Activated CD4-positive, alpha-beta T cell treated with anti-CD3 and anti-CD28 coated beads, Interleukin-2, amount 50 U/mL, for 1 hour (primary cell): ENCODE measurements around the gene PLA2G4B.

Experiments
- DNase-seq: peaks from one replicate; pipeline ENCODE4 v3.0.0-alpha.2; 2020

Gene PLA2G4B

DNA sequence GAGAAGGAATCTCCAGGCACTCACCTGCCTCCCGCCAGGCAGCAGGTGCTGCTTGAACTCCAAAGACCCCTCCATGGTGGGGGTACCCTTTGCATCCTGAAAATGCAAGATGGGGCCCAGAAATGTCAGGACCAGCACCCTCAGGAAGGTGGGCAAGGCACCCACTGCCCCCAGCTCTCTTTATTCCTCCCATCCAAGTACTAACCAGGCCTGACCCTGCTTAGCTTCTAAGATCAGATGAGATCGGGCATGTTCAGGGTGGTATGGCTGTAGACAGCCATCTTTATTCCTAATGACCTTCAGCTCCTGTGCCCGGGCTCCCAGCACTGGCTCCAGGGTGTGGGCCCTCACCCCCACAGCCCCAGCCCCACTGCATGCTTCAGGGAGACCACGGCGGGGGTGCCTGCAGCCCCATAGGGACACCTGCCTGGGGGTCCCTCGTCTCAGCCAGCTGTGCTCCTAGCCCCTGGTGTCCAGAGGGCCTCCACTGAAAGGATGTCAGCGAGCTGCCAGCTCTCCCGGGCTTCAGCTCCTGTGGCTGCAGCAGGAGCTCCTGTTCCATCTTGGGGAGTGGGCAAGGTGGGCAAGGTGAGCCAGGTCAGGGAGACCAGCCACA, 13.2 kb downstream of the PLA2G4B start:
- DNase-seq, result no peak

DNA sequence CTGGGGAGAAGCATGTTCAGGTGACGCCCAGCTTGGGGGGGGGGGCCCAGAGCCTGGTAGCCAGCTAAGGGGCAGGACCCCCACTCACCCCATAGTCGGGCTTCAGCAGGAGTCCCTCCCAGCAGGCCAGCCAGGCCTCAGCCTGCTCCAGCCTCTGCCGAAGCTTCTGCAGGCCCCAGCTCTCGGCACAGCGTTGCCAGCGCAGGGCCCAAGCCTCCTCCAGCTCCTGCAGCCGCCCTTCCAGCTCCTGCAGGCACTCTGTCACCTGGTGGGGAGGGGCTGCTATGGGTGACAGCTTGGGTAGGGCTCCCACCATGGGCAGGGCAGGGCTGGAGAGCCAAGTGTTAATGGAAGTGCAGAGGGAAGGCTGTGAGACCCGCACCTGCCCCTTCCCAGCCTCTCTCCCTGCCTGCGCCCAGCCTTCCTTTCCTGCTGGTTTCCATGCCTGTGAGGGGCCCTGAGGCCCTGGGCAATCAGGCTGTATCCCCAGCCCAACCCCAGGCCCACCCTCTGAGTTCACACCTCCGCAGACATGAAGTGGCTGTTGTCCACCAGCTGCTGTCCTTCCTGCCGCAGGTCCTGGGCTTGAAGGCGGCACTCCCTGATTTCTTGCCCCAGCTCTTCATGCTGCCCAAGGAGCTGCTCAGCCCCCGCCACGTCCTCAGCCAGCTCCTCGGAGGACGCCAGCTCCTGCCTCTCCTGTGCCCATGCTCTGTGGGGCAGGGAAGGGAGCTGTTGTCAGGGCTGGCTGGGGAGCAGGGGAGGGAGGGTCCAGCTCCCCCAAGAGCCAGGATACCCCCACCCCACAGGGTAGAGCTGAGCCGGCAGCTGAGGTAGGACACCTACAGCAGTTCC, 14.3 kb downstream of the PLA2G4B start:
- DNase-seq, result no peak

DNA sequence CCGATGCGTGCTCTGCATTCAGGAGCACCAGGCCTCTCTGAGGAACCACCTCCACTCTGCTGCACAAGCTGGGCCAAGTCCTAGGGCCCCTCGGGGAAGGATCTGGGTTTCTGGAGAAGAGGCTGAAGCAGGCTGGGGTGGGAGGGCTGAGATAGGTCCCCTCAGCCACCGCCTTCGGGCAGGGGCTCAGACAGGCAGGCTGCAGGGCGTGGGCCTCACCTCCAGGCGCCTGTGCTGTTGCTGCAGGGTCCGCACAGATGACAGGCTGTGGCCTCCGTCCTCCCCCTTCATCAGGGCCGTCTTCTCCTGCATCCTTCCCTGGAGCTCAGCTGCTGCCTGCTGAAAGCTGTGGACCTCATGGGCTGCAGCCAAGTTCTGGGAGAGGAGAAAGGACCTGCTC, 15.2 kb downstream of the PLA2G4B start:
- DNase-seq, result no peak

DNA sequence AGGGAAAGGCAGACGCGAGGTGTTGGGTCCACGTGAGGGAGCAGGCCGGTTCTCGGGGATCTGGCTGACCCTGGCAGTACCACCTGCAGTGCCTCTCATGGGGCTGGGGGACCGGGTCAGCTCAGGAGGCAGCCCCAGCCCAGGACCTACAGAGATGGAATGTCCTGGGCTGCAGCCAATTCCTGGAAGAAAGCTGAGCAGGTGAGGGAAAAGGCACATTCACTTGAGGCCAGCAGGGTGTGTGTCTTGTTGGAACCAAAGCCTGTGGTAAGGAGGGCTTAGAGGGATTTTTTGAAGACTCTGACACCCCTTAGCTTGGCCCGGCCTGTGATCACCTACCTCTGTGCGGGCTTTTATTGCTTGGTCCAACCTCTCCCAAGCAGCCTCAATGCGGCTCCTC, 15.8 kb downstream of the PLA2G4B start:
- no peak for DNase-seq

DNA sequence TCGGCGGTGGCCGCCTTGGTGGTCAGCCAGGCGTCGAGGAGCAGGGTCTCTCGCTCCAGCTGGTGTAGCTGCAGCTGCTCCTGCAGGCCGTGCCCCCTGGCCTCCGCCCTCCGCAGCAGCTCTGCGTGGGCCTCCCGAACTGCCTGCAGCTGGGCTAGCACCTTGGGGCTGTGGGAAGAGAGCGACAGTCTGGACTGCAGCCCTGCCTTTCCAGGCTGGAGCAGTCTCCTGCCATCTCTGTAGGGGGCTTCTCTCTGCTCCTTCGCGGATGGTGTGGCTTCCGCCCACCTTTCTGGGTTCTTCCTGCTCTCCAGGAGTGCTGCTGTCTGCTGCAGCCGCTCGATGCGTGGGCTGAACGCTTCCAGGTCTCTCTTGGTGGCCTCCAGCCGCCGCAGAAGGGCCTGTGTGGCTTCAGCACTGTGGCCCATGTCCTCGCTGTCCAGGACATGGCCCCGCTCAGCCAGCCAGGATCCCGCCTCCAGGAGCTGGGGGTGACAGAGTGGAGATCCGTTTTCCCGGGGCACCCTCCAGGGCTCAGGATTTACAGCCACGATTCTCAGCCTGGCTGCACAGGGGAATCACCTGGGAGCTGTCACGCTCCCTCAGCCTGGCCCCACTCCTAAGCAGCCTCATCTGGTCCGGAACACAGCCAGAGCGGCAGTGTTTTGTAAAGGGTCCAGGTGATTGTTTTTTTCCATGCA, 16.8 kb downstream of the PLA2G4B start:
- DNase-seq, result no peak

DNA sequence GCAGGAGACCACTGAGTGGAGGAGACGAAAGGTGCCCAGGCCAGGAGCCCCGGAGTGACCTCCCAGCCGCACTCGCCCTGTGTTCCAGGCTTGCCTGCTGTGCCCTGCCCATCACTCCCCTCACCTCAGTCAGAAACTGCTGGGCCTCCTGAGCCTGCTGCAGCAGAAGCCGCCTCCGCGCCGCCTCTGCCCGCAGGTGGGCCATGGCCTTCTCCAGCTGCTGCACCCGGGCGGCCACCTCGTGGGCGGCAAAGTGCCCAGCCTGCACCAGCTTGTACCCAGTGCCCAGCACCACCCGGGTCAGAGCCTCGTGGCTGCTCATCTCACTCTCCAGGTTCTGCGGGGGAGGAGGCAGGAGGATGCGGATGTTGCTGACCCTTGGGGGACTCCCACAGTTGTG, 17.6 kb downstream of the PLA2G4B start:
- DNase-seq, result no peak

DNA sequence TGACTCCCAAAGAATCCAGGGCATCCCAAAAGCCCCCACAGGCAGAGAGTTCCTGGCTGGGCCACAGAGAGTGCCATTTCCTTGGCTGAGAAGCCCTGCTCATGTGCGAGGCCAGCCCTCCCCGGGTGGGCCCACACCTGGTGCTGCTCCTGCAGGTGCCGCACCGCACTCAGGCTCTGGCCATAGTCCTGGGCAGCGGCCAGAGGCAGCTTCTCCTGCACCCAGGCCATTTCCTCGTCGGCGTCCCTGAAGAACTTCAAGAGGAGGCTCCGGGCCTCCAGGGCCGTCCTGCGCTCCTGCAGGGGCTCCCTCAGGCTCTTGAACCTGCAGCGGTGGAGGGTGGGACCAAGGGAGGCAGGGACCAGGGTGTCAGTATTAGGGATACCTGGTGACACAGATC, 18.1 kb downstream of the PLA2G4B start:
- DNase-seq, result no peak

DNA sequence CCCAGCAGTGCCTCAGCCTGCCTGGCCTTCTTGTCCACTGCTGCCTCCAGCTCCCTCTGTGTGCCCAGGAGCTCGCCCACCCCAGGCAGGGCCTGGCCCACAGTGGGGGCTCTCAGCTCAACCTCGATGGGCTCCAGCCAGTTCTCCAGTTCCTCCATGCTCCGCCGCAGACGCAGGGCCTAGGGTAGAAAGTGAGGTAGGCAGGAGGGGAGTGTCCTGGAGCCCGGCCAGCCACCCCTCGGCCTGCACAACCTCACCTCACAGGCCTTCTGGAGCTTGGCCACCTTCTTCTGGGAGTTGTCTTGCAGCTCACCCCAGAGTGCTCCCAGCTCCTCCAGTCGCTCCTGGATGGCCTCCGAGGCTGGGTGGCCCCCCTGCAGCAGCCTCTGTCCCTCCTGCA, 18.7 kb downstream of the PLA2G4B start:
- no peak for DNase-seq

DNA sequence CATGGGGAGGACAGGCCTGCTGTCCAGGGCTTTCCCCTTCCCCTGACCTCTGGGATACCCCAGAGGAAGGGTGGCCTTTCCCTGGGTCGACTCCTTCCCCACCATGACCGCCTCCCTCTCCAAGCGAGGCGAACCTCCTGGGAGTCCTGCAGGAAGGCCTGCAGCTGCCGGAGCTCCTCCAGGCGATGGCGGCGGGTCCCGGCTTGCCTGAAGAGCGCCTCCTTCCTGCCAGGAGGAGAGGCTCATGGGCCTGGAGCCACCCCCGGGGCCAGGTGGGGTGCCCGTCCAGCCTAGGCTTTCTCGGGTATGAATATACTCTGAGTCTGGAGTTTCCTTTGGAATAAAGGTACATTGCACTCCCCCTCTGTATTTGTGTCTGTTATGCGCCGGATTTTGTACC, 20.1 kb downstream of the PLA2G4B start:
- no peak for DNase-seq

DNA sequence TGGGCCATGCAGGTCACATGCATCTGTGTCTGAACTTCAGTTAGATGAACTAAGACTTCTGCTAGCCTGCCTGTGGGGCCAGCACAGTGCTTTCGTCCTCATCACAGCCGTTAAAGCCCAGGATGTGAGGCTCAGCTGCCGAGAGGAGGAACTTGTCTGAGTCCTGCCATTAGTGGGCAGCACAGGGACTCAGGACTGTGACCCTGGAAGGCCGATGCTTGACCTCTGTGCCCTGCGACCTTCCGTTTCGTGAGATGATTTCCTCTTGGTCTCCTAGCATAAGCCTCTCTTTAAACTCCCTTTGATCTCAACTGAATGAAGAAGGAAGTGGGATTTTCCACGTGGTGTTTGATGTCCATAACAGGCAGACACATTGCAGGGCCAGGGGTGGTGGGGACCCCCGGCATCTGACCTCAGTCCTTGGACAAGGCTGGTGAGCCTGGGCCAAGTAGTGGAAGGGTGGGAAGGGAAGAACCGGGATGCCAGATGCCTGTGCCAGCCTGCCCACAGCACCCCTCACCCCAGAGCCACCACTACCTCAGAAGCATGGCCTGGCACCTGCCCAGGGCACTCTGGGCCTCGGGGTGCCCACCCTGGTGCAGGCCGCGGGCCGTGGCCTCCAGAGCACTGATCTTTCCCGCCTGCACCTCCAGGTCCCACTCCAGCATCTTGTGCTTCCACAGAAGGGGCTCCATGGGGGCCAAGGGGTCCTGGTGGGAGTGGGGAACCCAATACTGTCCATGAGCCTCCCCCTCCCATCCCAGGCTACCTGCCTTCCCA, 21.6 kb downstream of the PLA2G4B start:
- DNase-seq, result no peak

DNA sequence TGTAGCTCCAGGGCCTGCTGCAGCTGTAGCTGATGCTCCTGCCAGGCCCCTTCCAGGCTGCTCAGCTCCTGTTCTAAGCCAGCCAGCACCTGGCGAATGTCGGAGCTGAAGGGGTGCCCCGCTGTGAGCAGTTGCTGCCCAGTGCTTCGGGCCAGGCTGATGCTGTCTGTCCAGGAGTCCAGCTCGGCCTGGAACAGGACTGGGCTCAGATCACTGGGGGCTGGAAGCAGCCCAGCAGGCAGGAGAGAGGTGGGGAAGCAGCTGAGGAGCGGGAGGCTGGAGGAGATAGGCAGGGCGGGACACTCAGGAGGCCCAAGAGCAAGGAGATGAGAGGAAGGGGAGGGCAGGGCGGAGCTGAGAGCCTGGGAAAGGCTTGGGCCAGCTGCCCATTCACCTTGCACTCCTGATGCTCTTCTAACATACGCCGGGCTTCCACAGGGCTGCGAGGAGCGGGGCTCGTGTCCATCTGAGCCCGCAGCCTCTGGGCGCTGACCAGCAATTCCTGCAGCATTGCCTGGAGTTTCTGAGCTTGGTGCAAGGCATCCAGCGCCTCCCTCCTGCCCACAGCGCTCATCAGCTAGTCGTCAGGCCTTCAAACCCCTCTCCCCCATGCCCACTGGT, 23.2 kb downstream of the PLA2G4B start:
- no peak for DNase-seq

DNA sequence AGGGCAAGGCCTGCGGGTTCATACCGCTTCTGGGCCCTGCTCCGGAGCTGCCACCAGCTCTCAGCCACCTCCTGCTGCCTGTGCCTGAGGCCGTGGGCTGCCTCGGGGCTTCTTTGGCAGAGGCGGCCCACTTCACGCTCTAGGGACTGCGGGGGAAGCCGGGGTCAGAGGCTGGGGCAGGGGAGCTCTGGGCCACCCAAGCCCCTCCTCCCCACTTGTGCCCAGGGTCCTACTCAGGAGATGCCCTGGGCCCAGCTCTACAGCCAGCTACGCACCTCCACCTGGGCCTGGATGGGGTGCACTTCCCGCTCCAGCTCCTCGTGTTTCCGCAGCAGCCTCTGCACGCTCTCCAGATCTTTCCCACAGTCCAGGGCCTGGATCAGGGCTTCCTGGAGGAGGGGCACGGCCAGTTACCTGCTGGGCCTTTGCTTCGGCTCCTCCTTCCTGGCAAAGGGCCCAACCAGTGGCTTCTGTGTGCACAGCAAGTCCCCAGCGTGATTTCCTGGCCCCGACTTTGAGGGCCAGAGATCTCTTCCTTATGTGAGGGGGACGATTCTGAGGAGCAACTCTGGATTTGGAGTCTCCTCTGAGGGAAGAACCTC, 24.0 kb downstream of the PLA2G4B start:
- DNase-seq, result no peak

DNA sequence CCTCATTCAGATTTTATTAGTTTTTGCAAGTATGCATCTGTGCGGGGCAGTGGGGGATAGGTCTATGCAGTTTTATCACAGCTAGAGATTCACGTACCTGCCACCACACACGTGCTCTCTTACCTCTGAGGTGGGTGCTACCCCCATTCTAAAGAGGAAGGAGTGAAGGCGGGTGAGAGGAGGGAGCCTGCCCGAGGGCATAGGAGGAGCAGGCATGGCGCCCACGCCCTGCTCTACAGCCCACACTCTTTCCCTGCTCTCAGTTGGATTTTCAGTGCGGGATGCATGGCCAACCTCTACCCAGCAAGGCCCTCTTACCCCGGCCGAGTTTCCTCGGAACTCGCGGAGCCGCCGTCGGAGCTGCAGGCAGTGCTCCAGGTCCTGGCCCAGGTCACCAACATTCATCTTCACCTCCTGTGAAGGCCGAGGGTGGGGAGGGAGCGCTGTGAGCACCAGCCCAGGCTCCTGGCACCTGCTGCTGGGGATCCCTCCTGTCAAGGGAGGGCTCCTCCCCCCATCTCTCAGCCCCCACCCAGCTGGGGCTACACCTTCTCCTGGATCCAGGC, 26.9 kb downstream of the PLA2G4B start:
- DNase-seq, result no peak

DNA sequence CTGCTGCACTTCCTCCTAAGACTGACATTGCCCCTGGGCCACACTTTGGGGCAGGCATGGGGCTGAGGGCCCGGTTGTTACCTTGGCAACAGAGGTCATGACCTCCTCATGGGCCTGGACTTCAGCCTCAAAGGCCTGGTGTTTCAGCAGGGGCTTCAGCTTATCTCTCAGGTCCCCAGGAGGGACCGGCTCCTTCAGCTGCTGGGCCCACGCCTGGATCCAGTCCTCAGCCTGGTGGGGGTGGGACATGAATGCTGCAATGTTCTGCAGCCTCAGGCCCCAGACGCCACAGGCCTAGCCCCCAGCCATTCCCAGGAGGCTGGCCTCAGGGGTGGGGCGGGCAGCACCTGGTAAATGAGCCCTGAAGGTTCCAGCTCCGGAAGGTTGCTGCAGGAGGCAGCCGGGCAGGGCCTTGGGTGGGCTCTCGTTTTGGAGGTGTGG, 27.6 kb downstream of the PLA2G4B start:
- no peak for DNase-seq

DNA sequence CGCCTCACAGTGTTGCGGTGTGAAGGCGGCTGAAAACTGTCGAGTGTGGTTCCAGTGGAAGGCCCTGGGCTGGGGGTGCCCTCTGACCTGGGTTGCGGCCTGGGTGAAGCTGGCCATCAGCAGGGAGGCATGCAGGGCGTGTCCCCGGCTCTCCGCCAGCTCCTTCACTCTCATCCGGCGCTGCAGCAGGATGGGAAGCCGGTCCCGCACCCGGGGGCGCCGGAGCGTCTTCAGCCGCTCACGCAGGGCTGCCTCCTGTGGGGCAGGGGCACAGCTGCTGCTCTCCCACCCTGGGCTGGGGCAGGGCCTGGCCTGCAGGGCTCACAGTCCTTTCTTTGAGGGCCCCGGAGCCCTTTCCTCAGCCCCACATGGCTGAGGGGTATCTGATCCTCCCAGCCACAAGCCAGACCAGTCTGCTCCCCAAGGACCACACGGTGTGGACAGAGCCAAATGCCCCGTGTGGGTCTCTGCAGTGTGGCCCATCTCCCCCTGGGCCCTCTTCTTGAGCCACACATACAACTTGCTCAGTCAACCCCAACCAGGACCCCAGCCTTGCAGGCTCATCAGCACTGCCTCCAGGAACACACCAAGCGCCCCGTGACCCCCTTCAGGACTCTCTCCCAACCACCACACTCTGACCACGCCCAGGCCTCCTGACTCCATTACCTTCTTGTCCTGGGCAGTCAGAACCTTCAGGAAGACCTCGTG, 28.4 kb downstream of the PLA2G4B start:
- no peak for DNase-seq

DNA sequence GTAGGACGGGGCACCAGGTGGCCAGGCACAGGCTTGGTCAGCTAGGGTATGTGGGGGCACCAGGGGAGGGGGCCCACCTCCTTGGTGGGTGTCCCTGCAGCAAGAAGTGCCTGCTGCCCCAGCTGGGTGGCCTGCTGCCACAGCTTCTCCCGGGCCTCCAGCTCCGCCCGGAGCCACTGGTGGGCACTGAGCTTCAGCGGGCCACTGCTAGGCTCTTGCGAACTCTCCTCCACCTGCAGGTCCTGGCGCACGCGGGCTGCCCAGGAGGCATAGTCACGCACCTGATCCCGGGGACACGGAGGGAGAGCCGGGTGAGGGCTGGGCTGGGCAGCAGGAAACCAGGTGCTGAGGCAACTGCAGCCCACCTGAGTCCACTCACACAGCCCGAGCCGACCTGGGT, 29.7 kb downstream of the PLA2G4B start:
- DNase-seq, result no peak

DNA sequence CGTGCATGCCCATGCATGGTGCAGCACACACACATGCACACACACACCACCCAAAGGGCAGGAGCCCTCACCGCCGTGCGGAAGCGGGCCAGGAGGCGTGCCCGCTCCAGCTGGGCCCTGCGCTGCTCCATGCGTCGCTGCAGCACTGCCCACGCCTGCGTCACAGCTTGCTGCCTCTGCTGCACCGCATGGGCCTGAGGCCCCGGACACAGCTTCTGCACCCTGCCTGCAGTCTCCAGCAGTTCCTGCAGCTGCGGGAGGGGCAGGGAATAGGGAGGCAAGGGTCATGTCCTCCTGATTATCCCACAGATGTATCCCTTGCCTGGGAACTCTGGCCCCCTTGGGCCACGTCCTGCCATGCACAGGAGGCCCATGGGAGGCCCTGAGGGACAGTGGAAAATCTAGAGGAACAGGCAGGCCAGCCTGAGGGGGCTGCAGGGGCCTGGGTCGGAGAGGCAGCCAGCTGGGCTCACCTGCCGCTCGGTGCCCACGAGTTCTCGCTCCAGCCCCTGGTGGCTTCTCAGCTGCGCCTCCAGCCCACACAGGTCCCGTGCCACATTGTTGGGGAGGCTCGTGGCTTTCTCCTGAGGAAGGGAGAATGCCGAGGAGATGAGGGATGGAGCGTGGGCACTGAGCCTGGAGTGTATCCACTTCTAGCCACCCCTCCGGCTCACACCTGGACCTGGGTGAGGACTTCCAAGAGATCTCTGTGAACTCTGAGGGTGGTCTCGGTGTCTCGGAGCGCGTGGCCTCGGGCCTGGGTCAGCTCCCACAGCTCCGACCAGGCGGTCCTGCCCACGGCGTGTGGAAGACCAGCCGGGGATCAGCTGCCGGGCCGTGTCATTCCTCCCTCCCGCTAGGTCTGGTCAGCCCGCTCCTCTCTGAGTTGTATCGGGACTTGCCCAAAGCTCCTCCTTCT, 31.4 kb downstream of the PLA2G4B start:
- DNase-seq, result no peak

DNA sequence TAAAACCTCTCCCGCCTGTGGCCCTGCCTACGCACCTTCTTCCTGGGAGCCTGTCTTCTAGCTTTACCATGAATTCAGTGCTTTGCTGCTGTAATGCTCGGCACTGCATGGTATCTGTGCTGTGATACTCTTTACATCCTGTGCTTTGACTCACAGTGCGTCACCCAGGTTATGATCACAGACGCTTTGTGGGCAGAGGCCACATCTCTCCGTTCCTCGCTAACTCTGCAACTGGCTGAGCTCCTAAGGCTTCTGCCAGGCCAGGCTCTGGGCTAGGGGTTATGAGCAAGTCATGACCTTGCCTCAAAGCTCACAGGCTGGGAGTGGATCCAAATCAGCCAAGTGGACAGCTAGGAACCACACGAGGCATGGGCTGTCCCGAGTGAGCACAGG, 32.0 kb downstream of the PLA2G4B start:
- peak; percentile 43 for DNase-seq

DNA sequence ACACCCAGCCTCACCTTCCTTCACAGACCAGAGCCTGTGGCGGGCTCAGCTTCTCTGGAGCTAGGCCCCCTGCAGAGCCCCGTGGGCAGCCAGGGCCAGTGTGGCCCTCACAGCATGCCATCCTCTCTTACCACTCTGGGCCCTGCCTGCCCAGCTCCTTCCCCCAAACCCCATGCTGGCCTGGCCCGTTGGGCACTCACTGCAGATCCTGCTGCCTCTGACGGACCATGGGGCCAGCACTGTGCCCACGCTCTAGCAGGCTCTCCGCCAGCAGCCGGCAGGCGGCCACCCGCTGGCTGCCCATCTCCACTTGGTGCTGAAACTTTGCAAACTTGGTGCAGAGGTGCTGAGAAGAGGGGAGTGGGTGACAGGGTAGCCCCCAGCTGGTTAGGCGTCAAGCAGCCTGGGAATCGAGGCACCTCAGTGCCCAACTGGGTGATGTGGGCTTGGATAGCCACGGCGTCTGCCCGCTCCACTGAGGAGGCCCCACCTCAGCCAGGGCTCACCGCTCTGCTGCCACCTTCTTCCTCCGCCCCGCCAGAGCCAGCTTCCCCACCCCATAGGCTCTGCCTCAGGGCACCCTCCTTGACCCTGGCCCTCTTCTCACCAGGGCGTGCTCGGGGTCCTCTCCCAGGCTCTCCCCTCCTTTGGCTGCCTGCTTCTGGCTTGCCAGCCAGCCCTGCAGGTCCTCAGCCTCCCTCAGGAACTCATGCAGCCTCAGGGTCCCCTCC, 32.7 kb downstream of the PLA2G4B start:
- DNase-seq, result no peak
